Measurements from ENCODE around the gene THAP3. TPM values are rescaled to one million over a fixed set of nuclear protein-coding genes. Genes with fewer than 3 reads are reported as not detected.
"Not testable (repeated sequence)": the region's sequence is repeated elsewhere in the genome, so short reads cannot be mapped to it uniquely, and the experiment has no call there.

Gene THAP3
- total RNA-seq, 2 donors from 2014 or later: 9.9 to 10.5 TPM

DNA sequence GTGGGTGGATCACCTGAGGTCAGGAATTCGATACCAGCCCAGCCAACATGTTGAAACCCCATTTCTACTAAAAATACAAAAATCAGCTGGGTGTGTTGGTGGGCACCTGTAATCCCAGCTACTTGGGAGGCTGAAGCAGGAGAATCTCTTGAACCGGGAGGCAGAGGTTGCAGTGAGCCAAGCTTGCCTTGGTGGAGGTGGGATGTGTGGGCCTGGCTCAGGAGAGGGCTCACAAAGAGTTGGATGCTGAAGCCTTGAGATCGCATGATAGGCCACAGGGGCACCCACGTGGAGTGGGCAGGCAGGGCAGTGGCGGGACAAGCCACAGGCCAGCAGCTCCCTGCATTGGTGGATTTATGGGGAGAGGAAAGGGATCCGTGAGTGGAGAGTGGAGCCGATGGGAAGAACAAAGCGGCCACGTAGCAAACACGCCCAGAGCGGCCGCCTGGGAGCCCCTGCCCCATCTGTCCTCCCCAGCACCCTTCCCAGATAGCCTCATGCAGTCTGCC, 4.4 kb downstream of the THAP3 start:
- intact Hi-C loops (cut with DNase I): no loop called here
- DNase-seq (ENCODE audit: low spot score): no peak

DNA sequence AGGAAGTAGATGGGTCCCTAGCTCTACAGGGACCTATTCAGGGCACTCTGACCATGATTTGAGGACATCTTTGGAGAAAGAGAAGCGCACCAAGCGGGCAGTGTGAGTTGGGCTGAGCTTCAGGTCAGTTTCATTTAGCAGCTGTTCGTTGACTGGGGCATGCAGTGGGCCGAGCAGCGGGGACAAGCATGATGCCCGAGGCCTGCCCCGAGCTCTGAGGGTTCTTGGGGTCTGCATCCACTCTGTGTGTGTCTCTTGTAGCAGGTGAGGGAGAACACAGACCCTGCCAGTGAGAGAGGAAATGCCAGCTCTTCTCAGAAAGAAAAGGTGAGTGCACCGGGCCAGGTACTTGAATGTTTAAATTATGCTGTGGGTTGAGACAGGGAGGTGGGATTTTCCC, 5.4 kb downstream of the THAP3 start:
- DNase-seq (ENCODE audit: low spot score): no peak
- intact Hi-C loops (cut with DNase I): loop anchor here in 1 of 2 donors (10.0 kb wide), 1 partner anchor 75 kb away; the partner anchor contains the start of genes NOL9 and TAS1R1

DNA sequence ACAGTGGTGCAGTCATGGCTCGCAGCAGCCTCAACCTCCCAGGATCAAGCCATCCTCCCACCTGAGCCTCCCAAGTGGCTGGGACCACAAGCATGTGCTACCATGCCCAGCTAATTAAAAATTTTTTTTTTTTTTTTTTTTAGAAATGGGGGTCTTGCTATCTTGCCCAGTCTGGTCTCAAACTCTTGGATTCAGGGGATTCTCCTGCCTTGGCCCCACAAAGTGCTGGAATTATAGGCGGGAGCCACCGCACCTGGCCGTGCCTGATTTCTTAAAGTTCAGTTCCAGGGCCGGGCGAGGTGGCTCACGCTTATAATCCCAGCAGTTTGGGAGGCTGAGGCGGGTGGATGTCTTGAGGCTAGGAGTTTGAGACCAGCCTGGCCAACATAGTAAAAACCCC, 6.4 kb downstream of the THAP3 start:
- DNase-seq (ENCODE audit: low spot score): no peak
- intact Hi-C loops (cut with DNase I): loop anchor here in 1 of 2 donors (10.0 kb wide), 1 partner anchor 76 kb away; the partner anchor contains the start of genes NOL9 and TAS1R1

DNA sequence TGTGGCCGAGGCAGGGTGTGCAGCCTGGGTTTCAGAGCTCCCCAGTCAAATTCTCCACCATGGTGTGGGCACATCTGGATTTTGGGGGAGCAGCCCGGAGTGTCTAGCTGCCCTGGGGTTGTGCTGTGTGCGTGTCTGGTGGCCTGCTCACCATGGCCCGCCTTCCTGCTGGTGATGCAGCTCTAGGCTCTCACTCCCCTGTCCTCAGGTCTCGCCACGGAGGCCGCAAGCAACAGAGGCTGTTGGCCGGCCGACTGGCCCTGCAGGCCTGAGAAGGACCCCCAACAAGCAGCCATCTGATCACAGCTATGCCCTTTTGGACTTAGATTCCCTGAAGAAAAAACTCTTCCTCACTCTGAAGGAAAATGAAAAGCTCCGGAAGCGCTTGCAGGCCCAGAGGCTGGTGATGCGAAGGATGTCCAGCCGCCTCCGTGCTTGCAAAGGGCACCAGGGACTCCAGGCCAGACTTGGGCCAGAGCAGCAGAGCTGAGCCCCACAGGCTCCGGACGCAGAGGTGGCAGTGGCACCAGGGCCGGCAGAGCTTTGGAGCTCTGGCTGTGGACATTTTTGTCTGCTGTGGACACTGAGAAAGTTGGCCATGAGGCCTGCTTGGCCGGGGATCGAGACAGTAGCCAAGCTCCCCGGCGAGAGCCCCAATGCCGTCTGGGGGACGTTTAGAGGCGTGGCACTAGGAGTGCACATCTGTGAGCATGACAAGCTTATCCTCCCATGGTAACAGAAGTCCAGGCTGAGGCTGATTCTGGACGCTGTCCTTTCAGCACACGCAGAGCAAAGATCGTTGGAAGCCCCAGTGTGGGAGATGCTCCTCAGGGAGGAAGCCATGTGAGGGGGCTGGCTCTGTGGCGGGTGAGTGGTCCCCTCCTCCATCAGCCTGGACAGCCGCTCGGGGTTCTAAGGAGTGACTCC, 8.2 kb downstream of the THAP3 start:
- DNase-seq (ENCODE audit: low spot score): no peak
- intact Hi-C loops (cut with DNase I): loop anchor here in 1 of 2 donors (10.0 kb wide), 1 partner anchor 78 kb away; the partner anchor contains the start of genes NOL9 and TAS1R1

DNA sequence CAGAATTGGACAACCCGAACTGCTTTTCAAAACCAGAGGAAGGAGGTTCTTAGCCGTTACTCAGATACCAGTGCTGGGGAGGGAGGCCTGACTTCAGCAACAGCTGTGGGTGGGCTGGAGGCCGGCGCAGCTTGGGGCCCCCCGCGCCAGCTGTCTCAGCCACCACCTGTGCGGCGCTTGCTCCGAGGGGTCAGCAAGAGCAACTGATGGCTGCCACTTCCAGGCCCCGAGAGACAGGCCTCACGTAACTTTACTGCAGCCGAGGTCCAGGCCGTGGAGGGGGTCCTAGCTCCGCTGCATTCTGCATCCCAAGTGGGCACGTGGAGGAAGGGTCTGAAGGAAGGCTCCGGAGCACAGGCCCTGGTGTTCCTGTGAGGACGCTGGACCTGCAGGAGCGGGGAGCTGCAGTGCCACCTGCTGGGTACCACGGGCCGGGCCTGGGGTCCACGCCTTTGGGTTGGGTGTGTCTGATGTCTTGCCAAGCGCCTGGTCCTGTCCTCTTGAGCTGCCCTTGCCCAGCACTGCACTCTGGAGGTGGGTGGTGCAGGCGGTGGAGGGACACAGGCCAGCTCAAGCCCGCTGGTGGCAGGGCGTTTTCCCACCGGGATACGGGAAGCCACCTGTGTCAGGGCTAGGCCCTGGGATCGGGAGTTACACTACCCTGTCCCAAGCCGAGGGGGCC, 9.8 kb downstream of the THAP3 start:
- intact Hi-C loops (cut with DNase I): loop anchor here in 1 of 2 donors (10.0 kb wide), 1 partner anchor 80 kb away; the partner anchor contains the start of genes NOL9 and TAS1R1
- peak; percentile 88 for DNase-seq (ENCODE audit: low spot score)

DNA sequence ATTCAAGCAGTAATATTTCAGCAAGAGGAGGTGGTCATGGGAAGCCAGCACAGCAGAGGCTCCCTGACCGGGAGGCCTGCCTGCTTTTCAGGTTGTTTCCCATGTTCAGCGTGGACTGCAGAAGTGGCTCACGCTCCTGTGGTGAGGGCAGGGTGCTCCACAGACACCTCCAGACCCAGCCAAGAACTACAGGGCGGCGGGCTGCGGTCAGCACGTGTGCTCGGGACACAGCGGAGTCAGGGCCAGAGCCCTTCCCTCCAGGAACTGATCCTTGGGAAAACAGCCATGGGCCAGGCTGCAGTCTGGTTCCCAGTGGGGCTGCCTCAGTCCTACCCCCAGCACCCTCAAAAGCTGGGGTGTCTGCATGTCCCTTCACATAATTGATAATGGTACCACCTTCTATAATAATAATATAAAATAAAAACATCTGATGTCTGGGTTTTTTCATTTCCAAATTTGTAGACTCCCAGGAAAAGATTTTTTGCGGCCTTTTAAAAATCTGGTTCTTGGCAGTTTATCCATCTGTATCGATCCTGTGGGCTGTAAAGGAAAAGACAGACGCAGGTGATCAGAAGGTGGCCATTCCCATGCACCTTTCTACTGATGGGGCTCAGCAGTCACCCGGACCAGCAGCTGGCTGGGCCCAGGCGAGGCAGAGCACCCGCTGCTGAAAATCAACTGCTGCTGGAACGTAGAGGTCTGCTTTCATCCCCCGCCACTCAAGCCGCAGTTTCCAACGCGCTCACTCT, 10.7 kb downstream of the THAP3 start:
- no peak for DNase-seq (ENCODE audit: low spot score)
- intact Hi-C loops (cut with DNase I): loop anchor here in 1 of 2 donors (10.0 kb wide), 1 partner anchor 81 kb away; the partner anchor contains the start of genes NOL9 and TAS1R1

DNA sequence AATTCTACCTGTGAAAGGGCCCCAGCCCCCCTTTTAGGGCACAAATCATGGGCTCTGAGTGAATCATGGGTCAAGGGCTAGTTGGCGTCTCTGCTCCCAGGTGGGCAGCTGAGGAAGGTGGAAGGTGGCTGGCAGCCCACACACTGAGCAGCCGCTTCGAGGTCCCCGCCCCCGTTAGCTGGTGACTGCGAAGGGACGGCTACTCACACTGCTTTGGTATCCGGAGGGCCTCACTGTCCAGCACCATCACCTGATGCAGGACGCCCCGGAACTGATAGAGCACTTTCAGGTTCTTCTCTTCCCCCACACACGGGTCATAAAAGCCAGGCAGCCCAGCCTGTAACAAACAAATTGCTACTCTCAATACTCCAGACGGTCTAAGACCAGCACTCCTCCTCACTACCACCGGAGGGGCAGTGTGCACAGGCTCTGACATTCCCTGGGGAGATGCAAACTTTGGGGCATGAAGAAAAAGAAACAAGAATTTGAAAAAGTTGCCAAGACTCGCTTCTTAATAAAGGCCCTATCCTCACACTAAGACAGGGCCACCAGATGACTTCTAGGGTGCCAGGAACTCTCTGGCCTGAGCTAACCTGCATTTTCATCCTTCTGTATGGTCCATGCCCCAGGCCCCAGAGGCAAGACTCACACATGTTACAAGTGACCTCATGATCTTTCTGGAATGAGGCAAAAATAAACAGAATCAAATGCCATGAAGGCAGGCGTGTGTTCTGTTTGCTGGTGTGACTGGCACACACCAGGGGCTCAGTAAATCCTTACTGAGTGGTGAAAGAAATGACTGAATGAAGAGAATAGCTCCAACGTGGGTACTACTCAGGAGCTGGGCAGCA, 11.5 kb downstream of the THAP3 start:
- DNase-seq (ENCODE audit: low spot score): no peak
- intact Hi-C loops (cut with DNase I): loop anchor here (2.0 to 10.0 kb wide), 2 partner anchors 41 to 81 kb away; partner anchors contain the start of genes NOL9 (in 1 of the 2) and TAS1R1 (in 1 of the 2)

DNA sequence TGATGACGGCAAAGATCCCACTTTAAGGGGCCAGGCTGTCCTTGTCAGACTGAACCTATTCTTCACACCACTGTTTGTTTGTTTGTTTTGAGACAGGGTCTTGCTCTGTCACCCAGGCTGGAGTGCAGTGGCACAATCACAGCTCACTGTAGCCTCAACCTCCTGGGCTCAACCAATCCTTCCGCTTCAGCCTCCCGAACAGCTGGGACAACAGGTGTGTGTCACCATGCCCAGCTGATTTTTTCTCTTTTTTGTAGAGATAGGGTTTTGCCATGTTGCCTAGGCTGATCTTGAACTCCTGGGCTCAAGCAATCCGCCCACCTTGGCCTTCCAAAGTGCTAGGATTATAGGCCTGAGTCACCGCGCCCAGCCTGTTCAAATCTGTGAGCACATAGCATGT, 12.1 kb downstream of the THAP3 start:
- intact Hi-C loops (cut with DNase I): loop anchor here (2.0 to 10.0 kb wide), 2 partner anchors 42 to 82 kb away; partner anchors contain the start of genes NOL9 (in 1 of the 2) and TAS1R1 (in 1 of the 2)

DNA sequence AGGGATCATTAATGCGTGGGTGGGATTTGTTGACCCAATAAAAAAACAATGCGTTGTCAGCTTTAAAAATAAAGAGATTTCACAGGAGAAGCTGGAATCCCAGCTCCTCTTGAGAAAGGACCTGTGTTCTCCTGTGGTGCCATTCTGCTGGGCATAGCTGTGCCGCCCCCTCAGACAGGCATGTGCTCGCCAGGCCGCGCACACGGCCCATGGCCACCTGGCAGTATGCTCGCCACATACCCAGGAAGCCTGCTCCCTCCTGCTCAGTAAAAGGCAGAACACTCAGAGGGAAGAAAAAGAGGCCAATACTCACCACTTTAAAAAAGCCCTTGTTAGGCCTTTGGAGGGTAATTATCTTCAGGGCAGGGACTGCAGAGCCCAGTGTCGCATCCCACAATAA, 13.1 kb downstream of the THAP3 start:
- intact Hi-C loops (cut with DNase I): loop anchor here (2.0 to 10.0 kb wide), 2 partner anchors 43 to 83 kb away; partner anchors contain the start of genes NOL9 (in 1 of the 2) and TAS1R1 (in 1 of the 2)

More for the DNA sequence above, 12.1 kb downstream of the THAP3 start:
- not testable (repeated sequence) for DNase-seq (ENCODE audit: low spot score)

DNA sequence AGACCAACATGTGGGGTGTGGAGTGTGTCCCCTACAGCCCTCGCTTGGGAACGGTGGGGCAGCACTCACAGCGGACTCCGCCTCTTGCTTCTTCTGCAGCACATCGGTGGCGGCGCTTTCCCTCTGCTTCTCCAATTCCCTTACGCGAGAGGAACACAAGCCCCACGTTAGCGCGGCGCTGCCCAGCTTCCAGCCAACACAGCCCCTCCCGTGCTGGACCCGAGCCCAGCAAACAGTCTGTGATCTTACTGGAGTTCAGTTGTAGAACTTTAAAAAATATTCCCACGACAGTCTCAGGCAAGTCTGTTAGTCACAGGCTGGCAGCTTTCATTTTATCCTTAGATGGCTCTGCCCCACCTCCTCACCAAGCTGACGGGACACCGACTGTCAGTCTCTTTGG, 13.6 kb downstream of the THAP3 start:
- intact Hi-C loops (cut with DNase I): loop anchor here in 1 of 2 donors (10.0 kb wide), 1 partner anchor 83 kb away; the partner anchor contains the start of genes NOL9 and TAS1R1
- peak; percentile 96 for DNase-seq (ENCODE audit: low spot score)

More for the DNA sequence above, 13.1 kb downstream of the THAP3 start:
- DNase-seq (ENCODE audit: low spot score): no peak

DNA sequence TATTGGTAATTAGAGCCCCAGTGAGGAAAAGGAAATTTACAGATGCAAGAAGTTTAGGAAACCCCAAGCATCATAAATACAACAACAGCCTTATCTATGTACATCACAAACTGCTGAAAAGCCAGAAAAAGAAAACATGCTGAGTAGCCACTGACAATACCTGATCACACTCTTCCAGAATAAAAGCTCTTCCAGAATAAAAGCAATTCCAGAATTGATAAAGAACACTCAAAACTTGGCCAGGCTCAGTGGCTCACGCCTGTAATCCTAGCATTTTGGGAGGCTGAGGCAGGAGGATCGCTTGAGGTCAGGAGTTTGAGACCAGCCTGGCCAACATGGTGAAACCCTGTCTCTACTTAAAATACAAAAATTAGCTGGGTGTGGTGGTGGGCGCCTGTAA, 16.2 kb downstream of the THAP3 start:
- intact Hi-C loops (cut with DNase I): loop anchor here (10.0 kb wide), 1 partner anchor 156 kb away; no protein-coding TSS in a partner anchor
- not testable (repeated sequence) for DNase-seq (ENCODE audit: low spot score)

DNA sequence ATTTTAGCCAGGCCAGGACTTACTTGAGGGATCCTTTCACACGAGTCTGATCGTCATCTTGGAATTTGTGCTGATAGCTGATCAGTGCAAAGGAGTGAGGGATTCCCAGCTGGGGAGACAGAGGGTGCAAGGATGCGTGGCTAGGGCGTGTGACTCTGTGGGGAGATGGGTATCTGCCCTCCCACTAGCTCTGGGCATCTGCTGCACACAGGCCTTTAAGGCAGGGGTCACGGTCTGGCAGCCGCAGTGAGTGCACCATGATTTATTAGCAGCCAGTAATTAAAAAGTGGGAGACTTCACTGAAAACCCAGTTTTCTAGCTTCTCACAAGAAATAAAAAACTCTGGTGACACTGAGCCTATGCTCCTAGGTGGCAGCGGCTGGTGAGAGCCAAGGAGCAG, 20.4 kb downstream of the THAP3 start:
- no peak for DNase-seq (ENCODE audit: low spot score)
- intact Hi-C loops (cut with DNase I): loop anchor here (10.0 kb wide), 1 partner anchor 160 kb away; no protein-coding TSS in a partner anchor

DNA sequence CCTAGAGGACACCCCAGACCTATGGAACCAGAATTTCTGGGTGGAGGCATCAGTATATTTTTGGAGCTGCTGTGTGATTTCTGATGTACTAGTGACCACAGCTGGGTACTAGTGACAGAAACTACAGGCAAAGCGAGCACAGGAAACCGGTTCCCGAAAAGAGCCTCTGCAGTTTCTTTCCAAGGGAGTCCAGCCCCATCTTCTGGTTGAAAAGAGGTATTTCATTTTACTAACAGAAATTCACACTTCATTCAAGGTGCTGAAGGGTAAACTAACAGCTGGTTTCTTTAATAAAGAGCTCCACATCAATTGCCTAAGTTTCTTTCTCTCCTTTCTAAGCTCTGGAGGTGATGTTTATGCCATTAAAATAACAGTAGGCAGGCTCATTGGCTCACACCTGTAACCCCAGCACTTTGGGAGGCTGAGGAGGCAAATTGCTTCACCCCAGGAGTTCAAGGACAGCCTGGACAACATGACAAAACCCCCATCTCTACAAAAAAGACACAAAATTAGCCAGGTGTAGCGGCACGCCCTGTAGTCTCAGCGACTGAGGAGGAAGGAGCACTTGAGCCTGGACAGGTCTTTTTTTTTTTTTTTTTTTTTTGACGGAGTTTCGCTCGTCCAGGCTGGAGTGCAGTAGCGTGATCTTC, 22.0 kb downstream of the THAP3 start:
- no peak for DNase-seq (ENCODE audit: low spot score)
- intact Hi-C loops (cut with DNase I): loop anchor here (10.0 kb wide), 1 partner anchor 162 kb away; no protein-coding TSS in a partner anchor

DNA sequence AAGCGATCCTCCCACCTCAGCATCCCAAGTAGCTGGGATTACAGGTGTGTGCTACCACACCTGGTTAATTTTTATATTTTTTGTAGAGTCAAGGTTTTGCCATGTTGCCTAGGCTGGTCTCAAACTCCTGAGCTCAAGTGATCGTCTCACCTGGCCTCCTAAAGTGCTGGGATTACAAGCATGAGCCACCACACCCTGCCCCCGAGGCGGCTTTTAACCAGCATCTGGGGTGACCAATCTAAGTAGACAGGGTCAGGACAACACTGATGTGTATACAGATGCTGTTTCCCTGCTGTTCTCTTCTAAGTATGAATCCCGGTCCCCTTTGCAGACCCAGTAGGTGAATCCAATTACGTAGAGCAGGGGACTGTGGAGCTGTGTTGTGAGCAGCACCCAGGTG, 23.9 kb downstream of the THAP3 start:
- DNase-seq (ENCODE audit: low spot score): no peak
- intact Hi-C loops (cut with DNase I): loop anchor here (10.0 kb wide), 1 partner anchor 164 kb away; no protein-coding TSS in a partner anchor

DNA sequence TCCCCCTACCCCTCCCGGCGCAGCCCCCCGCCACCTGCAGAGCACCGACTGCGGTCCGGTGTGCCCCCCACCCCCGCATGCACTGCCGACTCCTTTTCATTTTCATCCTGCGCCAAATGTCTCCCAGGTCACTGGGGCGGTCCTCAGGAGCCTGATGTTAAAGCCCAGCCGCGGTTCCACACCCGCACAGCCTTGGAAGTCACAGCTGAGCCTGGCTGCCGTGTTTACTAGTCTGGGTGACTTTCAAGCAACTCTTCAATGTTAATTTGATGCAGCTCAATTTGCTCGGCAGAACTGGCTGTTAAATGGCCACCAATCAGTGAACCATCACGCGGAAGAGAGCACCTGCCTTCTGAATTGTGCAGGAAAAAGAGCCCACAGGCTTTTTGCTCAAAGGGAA, 27.2 kb downstream of the THAP3 start:
- no peak for DNase-seq (ENCODE audit: low spot score)
- intact Hi-C loops (cut with DNase I): no loop called here

DNA sequence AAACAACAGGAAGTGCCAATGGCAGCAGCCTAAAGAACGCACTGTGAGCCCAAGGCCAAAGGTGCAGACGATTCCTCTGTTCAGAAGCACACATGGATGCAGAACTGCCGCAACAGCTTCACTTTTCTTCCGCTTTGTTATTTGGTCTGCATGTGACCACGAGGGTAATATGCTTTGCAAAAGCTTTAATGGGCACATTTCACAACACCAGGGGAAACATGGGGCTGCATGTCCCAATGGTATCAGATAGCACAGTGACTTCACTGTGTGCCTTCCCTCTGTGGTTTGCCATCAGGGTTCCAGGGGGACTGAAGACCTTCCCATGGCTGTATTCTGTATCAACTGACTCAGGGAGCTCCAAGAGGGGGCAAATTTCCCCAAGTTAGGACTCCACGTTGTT, 28.3 kb downstream of the THAP3 start:
- intact Hi-C loops (cut with DNase I): no loop called here

More for the DNA sequence above, 28.3 kb downstream of the THAP3 start:
- no peak for DNase-seq (ENCODE audit: low spot score)

Measured in posterior vena cava (tissue), 2 donors.